Bone marrow (tissue), 2 donors: ENCODE data around the gene PROKR1.
"Not testable (repeated sequence)": the region's sequence is repeated elsewhere in the genome, so short reads cannot be mapped to it uniquely, and the experiment has no call there.

Source experiments
- DNase-seq, 2 donors: peaks; one replicate each; lab custom pipeline; 2025; lab: John Stamatoyannopoulos, UW

The PROKR1 gene

GRCh38 chr2:68658266-68658665 lies 14.9 kb downstream of the PROKR1 start:
- no peak for DNase-seq

- no peak for DNase-seq
Observed at GRCh38 chr2:68659081-68659480, 15.7 kb downstream of the PROKR1 start.

DNA sequence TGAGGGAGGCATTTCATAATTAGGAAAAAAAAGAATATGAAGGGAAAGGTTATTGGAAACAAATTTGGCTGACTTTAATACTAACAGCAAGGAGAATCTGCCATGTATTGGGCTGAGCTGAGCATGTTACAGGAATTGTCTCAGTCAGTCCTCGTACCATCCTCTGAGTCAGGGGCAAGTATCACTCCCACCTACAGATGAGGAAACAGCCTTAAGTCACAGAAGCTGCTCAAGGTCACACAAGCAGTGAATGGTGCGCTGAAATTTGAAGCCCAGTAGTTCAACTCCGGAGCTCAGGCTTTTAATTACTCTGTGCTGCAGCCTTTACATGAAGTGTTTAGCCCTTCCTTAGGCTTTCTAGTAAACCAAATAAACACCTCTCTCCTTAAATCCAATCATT lies 17.3 kb downstream of the PROKR1 start:
- no peak for DNase-seq

- peak in 1 of 2 donors; percentile 65 for DNase-seq
Observed at GRCh38 chr2:68662466-68662865, 19.1 kb downstream of the PROKR1 start.

DNA sequence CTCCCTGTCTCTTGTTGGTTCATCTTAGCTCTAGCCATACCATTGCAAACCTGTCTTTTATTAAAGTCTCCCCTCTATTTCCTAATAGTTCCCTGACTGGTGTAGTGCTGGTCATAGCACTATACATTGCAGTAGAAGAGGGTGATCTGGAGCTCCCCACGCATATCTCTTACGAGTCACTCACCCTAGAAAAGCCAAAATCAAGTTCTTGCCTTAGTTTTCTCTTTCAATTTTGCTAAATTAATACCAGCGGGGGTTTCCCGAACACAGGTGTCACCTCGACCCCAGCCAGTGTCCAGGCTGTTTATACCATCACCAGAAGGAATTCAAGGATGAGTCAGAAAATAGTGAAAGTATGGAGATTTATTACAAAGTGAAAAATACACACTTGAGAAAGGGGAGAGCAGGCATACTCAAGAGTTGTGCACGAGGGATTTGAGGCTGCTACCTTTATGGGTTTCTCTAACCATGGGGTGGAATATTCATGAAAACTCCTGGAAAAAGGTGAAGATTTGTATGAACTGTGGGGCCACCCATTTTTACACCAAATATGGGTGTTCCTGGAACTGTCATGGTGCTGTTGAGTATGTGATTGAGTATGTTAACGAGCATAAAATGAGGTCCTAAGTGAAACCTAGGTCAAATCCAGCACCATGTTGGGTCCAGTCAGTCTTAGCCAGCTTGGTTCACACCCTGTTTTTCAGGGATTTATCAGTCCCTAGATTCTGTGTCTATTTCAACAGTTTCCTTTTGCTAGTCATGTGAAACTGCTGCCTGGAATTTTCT lies 20.2 kb downstream of the PROKR1 start:
- DNase-seq: no peak

- DNase-seq: no peak
Observed at GRCh38 chr2:68667371-68667770, 24.0 kb downstream of the PROKR1 start.

DNA sequence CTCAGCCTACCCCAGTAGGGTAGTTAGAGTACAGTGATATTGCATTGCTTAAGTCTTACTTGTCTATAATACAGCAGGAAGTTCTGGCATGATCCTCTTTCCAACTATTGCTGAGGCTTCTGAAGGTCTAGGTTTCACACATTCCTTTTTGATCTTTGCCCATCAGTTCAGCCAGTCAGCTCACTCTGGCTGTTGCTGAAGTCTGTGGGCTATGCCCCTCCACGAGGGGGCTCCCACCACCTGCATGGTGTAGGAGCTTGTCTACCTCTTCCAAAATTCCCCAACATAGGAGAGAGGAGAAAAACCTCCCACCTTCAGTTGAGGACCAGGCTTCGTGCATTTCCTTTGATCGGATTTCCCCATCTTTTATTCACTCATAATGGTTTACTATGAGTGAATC lies 26.3 kb downstream of the PROKR1 start:
- DNase-seq: no peak

DNA sequence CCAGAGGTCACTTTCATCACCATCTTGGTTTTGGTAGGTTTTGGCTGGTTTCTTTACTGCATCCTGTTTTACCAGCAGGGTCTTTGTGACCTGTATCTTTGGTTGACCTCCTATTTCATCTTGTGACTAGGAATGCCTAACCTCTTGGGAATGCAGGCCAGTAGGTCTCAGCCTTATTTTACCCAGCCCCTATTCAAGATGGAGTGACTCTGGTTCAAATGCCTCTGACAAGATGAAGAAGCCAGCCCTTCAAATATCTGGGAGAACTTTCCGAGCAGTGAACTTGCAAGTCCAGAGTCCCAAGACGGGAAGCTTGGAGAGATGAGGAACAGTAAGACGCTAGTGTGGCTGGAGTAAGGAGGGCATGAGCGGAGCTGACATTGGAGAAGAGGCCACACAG lies 28.6 kb downstream of the PROKR1 start:
- DNase-seq: no peak

GRCh38 chr2:68673631-68674030 lies 30.3 kb downstream of the PROKR1 start:
- no peak for DNase-seq

- no peak for DNase-seq
Observed at GRCh38 chr2:68675470-68675869, 32.1 kb downstream of the PROKR1 start.

GRCh38 chr2:68677837-68678236 lies 34.5 kb downstream of the PROKR1 start:
- DNase-seq: not testable (repeated sequence)

DNA sequence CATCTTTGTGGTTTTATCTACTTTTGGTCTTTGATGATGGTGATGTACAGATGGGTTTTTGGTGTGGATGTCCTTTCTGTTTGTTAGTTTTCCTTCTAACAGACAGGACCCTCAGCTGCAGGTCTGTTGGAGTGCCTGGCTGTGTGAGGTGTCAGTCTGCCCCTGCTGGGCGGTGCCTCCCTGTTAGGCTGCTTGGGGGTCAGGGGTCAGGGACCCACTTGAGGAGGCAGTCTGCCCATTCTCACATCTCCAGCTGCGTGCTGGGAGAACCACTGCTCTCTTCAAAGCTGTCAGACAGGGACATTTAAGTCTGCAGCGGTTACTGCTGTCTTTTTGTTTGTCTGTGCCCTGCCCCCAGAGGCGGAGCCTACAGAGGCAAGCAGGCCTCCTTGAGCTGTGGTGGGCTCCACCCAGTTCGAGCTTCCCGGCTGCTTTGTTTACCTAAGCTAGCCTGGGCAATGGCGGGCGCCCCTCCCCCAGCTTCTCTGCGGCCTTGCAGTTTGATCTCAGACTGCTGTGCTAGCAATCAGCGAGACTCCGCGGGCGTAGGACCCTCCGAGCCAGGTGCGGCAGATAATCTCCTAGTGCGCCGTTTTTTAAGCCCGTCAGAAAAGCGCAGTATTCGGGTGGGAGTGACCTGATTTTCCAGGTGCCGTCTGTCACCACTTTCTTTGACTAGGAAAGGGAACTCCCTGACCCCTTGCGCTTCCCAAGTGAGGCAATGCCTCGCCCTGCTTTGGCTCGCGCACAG lies 36.0 kb downstream of the PROKR1 start:
- not testable (repeated sequence) for DNase-seq

- not testable (repeated sequence) for DNase-seq
Observed at GRCh38 chr2:68679917-68680267, 36.5 kb downstream of the PROKR1 start.

DNA sequence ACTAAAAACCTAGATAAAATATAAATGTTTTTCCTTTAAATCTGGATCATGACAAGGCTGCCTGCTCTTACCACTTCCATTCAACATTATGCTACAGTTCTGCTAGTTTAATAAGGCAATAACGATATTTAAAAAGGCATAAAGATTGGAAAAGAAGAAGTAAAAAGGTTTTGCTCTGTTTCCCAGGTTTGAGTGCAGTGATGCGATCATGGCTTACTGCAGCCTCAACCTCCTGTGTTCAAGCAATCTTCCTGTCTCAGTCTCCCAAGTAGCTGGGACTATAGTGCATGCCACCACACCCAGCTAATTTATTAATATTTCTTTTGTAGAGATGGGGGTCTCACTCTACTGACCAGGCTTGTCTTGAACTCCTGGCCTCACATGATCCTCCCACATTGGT lies 40.8 kb downstream of the PROKR1 start:
- no peak for DNase-seq

DNA sequence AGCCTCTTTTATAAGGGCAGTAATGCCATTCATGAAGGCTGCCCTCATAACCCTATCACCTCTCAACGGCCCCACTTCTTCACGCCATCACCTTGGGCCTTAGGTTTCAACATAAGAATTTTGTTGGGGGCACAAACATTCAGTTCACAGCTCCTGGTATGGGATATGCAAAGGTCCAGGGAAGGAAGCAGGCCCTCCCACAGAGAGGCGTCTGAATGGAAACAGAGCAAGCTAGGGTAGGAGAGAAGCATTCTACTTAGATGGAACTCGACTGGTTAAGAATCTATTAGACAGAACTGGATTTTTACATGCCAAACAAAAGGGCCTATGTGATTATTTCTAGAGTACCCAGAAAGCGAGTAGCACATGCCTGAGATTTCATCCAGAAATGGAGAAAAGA lies 42.8 kb downstream of the PROKR1 start:
- no peak for DNase-seq

DNA sequence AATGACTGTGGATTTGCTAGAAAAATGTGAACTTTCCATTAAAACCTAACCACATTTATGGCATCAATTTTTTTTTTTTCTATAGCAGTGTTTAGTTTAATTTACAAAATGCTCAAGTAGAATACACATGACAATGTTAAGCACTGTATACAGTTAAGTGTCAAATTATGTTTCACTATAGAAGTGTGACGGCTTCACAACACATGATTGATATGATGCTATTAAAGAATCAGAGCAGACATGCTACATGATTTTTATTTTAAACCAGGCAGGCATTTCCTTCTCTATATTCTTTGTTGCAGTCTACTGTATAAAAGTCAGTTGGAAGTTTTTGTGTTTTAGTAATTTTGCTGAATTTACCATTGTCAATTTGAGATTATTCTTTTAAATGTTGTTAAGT lies 43.6 kb downstream of the PROKR1 start:
- no peak for DNase-seq

GRCh38 chr2:68689553-68690537 lies 46.5 kb downstream of the PROKR1 start:
- DNase-seq: peak in 1 of 2 donors; percentile 83

- no peak for DNase-seq
Observed at GRCh38 chr2:68690851-68691250, 47.5 kb downstream of the PROKR1 start.

GRCh38 chr2:68692511-68692910 lies 49.1 kb downstream of the PROKR1 start:
- peak in 1 of 2 donors; percentile 57 for DNase-seq

GRCh38 chr2:68693951-68694350 lies 50.6 kb downstream of the PROKR1 start:
- no peak for DNase-seq

GRCh38 chr2:68695971-68696370 lies 52.6 kb downstream of the PROKR1 start:
- no peak for DNase-seq

DNA sequence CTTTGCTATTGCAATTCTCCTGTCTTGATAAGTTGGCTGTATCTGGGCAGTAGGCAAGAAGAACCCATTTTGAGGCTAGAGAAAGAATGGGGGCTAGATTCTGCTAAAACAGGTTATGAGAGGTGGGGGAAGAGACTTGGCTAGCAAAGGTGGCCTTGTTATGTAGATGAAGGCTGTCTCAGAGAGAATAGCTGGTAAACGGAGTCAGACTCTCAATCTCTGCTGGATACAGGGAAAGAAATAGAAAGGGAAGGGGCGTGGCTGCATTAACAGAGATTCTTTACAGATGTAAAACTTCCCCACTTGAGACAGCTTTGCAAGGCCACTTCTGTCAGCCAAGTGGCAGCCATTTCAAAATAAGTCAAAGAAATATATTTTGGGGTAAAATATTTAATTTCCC lies 53.2 kb downstream of the PROKR1 start:
- no peak for DNase-seq
